WTC11 (cell line): ENCODE measurements around the gene EME1.
"Not testable (repeated sequence)": the region's sequence is repeated elsewhere in the genome, so short reads cannot be mapped to it uniquely, and the experiment has no call there.

ENCODE experiments used
- TF ChIP-seq, protein P1 (sequence below): fragments of 200-600 bp; IDR thresholded peaks from 2 replicates; pipeline ENCODE4 v1.8.0; 2022; ENCODE audit warnings: antibody characterized with exemption
- TF ChIP-seq, protein P2 (sequence below): sonication (generic); formaldehyde crosslinking; conservative IDR thresholded peaks from 2 replicates; pipeline ENCODE4 v1.8.1; 2023; ENCODE audit warnings: mild to moderate bottlenecking, low read depth, missing genetic modification reagents, moderate library complexity

DNA sequence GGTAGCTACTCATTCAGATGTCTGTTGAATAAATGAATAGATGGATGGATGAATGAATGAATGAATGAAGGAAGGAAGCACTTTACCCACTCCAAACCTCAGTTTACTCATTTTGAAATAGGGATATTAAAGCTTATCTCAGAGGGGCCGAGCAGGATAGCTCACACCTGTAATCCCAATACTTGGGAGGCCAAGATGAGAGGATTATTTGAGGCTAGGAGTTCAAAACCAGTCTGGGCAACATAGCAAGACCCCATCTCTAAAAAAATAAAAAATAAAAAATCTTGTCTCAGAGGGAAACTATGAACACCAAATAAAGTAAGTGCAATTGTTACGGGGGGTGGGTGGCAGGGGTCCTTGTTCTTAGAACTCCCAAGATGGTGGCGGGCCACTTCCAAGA is 25.6 kb downstream of the EME1 start:
- TF ChIP-seq, protein P1, sequence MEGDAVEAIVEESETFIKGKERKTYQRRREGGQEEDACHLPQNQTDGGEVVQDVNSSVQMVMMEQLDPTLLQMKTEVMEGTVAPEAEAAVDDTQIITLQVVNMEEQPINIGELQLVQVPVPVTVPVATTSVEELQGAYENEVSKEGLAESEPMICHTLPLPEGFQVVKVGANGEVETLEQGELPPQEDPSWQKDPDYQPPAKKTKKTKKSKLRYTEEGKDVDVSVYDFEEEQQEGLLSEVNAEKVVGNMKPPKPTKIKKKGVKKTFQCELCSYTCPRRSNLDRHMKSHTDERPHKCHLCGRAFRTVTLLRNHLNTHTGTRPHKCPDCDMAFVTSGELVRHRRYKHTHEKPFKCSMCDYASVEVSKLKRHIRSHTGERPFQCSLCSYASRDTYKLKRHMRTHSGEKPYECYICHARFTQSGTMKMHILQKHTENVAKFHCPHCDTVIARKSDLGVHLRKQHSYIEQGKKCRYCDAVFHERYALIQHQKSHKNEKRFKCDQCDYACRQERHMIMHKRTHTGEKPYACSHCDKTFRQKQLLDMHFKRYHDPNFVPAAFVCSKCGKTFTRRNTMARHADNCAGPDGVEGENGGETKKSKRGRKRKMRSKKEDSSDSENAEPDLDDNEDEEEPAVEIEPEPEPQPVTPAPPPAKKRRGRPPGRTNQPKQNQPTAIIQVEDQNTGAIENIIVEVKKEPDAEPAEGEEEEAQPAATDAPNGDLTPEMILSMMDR: not testable (repeated sequence)
- TF ChIP-seq, protein P2, sequence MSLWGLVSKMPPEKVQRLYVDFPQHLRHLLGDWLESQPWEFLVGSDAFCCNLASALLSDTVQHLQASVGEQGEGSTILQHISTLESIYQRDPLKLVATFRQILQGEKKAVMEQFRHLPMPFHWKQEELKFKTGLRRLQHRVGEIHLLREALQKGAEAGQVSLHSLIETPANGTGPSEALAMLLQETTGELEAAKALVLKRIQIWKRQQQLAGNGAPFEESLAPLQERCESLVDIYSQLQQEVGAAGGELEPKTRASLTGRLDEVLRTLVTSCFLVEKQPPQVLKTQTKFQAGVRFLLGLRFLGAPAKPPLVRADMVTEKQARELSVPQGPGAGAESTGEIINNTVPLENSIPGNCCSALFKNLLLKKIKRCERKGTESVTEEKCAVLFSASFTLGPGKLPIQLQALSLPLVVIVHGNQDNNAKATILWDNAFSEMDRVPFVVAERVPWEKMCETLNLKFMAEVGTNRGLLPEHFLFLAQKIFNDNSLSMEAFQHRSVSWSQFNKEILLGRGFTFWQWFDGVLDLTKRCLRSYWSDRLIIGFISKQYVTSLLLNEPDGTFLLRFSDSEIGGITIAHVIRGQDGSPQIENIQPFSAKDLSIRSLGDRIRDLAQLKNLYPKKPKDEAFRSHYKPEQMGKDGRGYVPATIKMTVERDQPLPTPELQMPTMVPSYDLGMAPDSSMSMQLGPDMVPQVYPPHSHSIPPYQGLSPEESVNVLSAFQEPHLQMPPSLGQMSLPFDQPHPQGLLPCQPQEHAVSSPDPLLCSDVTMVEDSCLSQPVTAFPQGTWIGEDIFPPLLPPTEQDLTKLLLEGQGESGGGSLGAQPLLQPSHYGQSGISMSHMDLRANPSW (CRISPR knock-in tag): not testable (repeated sequence)
